ENCODE results near the gene SH3RF2.

GRCh38 chr5:146078566-146078965 lies 142.2 kb downstream of the SH3RF2 start:
- TF ChIP-seq CTCF (IDR thresholded peaks at IDR 0.05) (no peak), POLR2AphosphoS5 (IDR thresholded peaks at IDR 0.05) (no peak)
